HG02759 (cell line): ENCODE measurements around the gene HRAS.

Experiments used
- ATAC-seq: cut with Tn5 transposase; IDR thresholded peaks from one replicate; pipeline ENCODE4 v1.9.1; 2021; ENCODE audit warnings: mild to moderate bottlenecking, moderate library complexity; ENCODE audit not compliant: unreplicated experiment

Gene HRAS

GRCh38 chr11:514606-515005 lies 20.8 kb downstream of the HRAS start:
- ATAC-seq = no peak

GRCh38 chr11:512761-513595 lies 22.4 kb downstream of the HRAS start:
- no peak for ATAC-seq

GRCh38 chr11:508956-509355 lies 26.4 kb downstream of the HRAS start:
- ATAC-seq = no peak

- ATAC-seq = no peak
These were observed 27.5 kb downstream of the HRAS start for GRCh38 chr11:507727-508515.

GRCh38 chr11:506995-507726 lies 28.2 kb downstream of the HRAS start, which contains the start of gene RNH1:
TSS of gene RNH1 (minus strand) at chr11:507242. CDS start at chr11:502162, 5,080 bp downstream.
- ATAC-seq = peak; percentile 59

GRCh38 chr11:506238-506994 lies 29.0 kb downstream of the HRAS start:
- ATAC-seq = peak; percentile 72

GRCh38 chr11:504994-505344 lies 30.4 kb downstream of the HRAS start:
- no peak for ATAC-seq

GRCh38 chr11:504053-504993 lies 31.1 kb downstream of the HRAS start:
- ATAC-seq = no peak

GRCh38 chr11:503179-503981 lies 32.0 kb downstream of the HRAS start:
- no peak for ATAC-seq

- no peak for ATAC-seq
These were observed 32.8 kb downstream of the HRAS start for GRCh38 chr11:502288-503178.

- ATAC-seq = no peak
These were observed 33.6 kb downstream of the HRAS start for GRCh38 chr11:501683-502287.

GRCh38 chr11:501001-501682 lies 34.2 kb downstream of the HRAS start:
- ATAC-seq = no peak

GRCh38 chr11:499201-500076 lies 35.9 kb downstream of the HRAS start:
- no peak for ATAC-seq

- no peak for ATAC-seq
These were observed 36.8 kb downstream of the HRAS start for GRCh38 chr11:498297-499181.
